Measurements from ENCODE around the gene MACROD2. TPM values are rescaled to one million over a fixed set of nuclear protein-coding genes. Genes with fewer than 3 reads are reported as not detected.

MACROD2 gene
- total RNA-seq, 1 experiment from 2014 or later: 1.4 TPM

DNA sequence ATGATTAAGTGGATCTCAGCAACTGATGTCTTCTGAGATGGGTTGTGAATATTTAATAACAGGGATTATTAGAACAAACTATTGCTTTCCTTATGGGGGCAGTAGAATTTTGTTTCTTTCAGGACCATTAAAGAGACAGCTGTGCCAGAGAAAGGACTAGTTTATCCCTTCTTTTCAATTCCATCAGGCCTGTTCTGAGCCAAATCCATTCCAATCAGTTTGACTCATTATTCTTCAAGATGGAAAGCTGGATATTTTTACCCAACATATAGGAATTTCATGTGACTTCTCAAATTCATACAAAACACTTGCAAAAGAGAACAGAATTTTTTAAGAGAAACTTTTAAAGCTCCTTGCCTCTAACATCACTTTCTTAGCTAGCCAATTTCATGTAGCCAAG is 1064.1 kb downstream of the MACROD2 start:
- ChIA-PET POLR2A (ENCODE audit: low non-redundant PET) (no interaction called here), CTCF (no interaction called here)
- Histone ChIP-seq H3K36me3 (ENCODE audit: insufficient read depth, low read length, poor library complexity, severe bottlenecking) (no peaks in the 10 kb centered on the region), H3K27me3 (replicated peaks; ENCODE audit: insufficient read depth, low read depth, low read length, poor library complexity) (no peaks in the 10 kb centered on the region), H3K9me3 (ENCODE audit: low read depth, low read length, poor library complexity, severe bottlenecking) (no peaks in the 10 kb centered on the region), H3K4me1 (ENCODE audit: insufficient read depth, low read length, poor library complexity, severe bottlenecking) (no peaks in the 10 kb centered on the region), H3K4me3 (ENCODE audit: low read depth, low read length, poor library complexity, severe bottlenecking) (no peak overlapping the region), H3K27ac (ENCODE audit: low read depth, low read length, poor library complexity, severe bottlenecking) (no peak overlapping the region)
- DNase-seq (ENCODE audit: low spot score): no peak
- TF ChIP-seq CTCF (conservative IDR thresholded peaks at IDR 0.05; ENCODE audit: low read depth, low read length): no peak
- TF ChIP-seq EZH2 (IDR thresholded peaks at IDR 0.05; ENCODE audit: borderline replicate concordance, low read depth, low read length, poor library complexity, severe bottlenecking): no peak
- intact Hi-C loops (cut with micrococcal nuclease; ENCODE audit: unreplicated experiment): loop anchor here (5.0 kb wide), 1 partner anchor 102 kb away; no protein-coding TSS in a partner anchor
- BruUV-seq (replicated peaks): no TSS peak

GRCh38 chr20:15060265-15061060 is 1065.1 kb downstream of the MACROD2 start:
- TF ChIP-seq EZH2 (IDR thresholded peaks at IDR 0.05; ENCODE audit: borderline replicate concordance, low read depth, low read length, poor library complexity, severe bottlenecking): no peak
- TF ChIP-seq CTCF (conservative IDR thresholded peaks at IDR 0.05; ENCODE audit: low read depth, low read length): no peak
- no peak for DNase-seq (ENCODE audit: low spot score)
- Histone ChIP-seq H3K4me1 (ENCODE audit: insufficient read depth, low read length, poor library complexity, severe bottlenecking) (no peaks in the 10 kb centered on the region), H3K27ac (ENCODE audit: low read depth, low read length, poor library complexity, severe bottlenecking) (no peak overlapping the region), H3K9me3 (ENCODE audit: low read depth, low read length, poor library complexity, severe bottlenecking) (no peaks in the 10 kb centered on the region), H3K27me3 (replicated peaks; ENCODE audit: insufficient read depth, low read depth, low read length, poor library complexity) (no peaks in the 10 kb centered on the region), H3K36me3 (ENCODE audit: insufficient read depth, low read length, poor library complexity, severe bottlenecking) (no peaks in the 10 kb centered on the region), H3K4me3 (ENCODE audit: low read depth, low read length, poor library complexity, severe bottlenecking) (no peak overlapping the region)
- intact Hi-C loops (cut with micrococcal nuclease; ENCODE audit: unreplicated experiment): no loop called here
- ChIA-PET CTCF (no interaction called here), POLR2A (ENCODE audit: low non-redundant PET) (no interaction called here)
- no TSS peak for BruUV-seq (replicated peaks)

DNA sequence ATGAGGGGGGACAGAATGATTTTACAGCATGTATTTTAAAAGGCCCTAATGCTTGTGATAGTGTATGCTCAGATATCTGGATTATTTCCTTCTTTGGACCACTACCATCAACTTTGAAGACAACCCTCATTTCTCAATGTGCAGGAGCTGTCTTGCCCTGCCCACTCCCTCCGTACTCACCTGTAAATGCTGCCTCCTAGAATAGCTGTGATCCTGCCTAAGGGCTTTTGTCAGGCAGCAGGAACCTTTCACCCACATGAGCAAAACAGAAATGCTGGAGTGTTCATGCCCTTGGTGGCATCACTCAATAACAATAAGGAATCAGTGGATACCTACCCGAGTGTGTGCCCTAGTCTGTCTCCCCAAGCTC is 1065.7 kb downstream of the MACROD2 start:
- Histone ChIP-seq H3K27me3 (replicated peaks; ENCODE audit: insufficient read depth, low read depth, low read length, poor library complexity) (no peaks in the 10 kb centered on the region), H3K4me3 (ENCODE audit: low read depth, low read length, poor library complexity, severe bottlenecking) (no peak overlapping the region), H3K27ac (ENCODE audit: low read depth, low read length, poor library complexity, severe bottlenecking) (no peak overlapping the region), H3K9me3 (ENCODE audit: low read depth, low read length, poor library complexity, severe bottlenecking) (no peaks in the 10 kb centered on the region), H3K36me3 (ENCODE audit: insufficient read depth, low read length, poor library complexity, severe bottlenecking) (no peaks in the 10 kb centered on the region), H3K4me1 (ENCODE audit: insufficient read depth, low read length, poor library complexity, severe bottlenecking) (no peaks in the 10 kb centered on the region)
- CTCF ChIA-PET: no interaction called here
- BruUV-seq (replicated peaks): no TSS peak
- DNase-seq (ENCODE audit: low spot score): no peak
- TF ChIP-seq CTCF (conservative IDR thresholded peaks at IDR 0.05; ENCODE audit: low read depth, low read length) (no peak), EZH2 (IDR thresholded peaks at IDR 0.05; ENCODE audit: borderline replicate concordance, low read depth, low read length, poor library complexity, severe bottlenecking) (no peak)
- POLR2A ChIA-PET (ENCODE audit: low non-redundant PET): no interaction called here
- intact Hi-C loops (cut with micrococcal nuclease; ENCODE audit: unreplicated experiment): no loop called here
